Measurements from ENCODE around the gene PRIMPOL. TPM values are rescaled to one million over a fixed set of nuclear protein-coding genes. Genes with fewer than 3 reads are reported as not detected.
"Not testable (repeated sequence)": the region's sequence is repeated elsewhere in the genome, so short reads cannot be mapped to it uniquely, and the experiment has no call there.

The PRIMPOL gene, protein sequence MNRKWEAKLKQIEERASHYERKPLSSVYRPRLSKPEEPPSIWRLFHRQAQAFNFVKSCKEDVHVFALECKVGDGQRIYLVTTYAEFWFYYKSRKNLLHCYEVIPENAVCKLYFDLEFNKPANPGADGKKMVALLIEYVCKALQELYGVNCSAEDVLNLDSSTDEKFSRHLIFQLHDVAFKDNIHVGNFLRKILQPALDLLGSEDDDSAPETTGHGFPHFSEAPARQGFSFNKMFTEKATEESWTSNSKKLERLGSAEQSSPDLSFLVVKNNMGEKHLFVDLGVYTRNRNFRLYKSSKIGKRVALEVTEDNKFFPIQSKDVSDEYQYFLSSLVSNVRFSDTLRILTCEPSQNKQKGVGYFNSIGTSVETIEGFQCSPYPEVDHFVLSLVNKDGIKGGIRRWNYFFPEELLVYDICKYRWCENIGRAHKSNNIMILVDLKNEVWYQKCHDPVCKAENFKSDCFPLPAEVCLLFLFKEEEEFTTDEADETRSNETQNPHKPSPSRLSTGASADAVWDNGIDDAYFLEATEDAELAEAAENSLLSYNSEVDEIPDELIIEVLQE
- total RNA-seq = 29.3 TPM
- 10 to 100 TPM; 22.9 to 32.6 (median 25.2) TPM for polyA plus RNA-seq (ENCODE audit: insufficient read depth in 1 of 8, insufficient read length in 8 of 8, low replicate concordance in 1 of 8)
- long read RNA-seq, donor 1, partial matches to known transcripts = 0 of 4 reads
- long read RNA-seq, donor 1, other reads (novel, unspliced or antisense) = 0 of 4 reads
- long read RNA-seq, donor 2 = 0 reads
- long read RNA-seq, donor 3, partial matches to known transcripts = 0 of 7 reads
- long read RNA-seq, donor 3, other reads (novel, unspliced or antisense) = 0 of 7 reads
- long read RNA-seq, donor 4, partial matches to known transcripts = 0 of 2 reads
- long read RNA-seq, donor 4, other reads (novel, unspliced or antisense) = 0 of 2 reads
- long read RNA-seq, donor 5, partial matches to known transcripts = 0 of 8 reads
- long read RNA-seq, donor 5, other reads (novel, unspliced or antisense) = 0 of 8 reads
- long read RNA-seq, donor 6, partial matches to known transcripts = 0 of 9 reads
- long read RNA-seq, donor 6, other reads (novel, unspliced or antisense) = 0 of 9 reads
- long read RNA-seq, donor 7, partial matches to known transcripts = 0 of 7 reads
- long read RNA-seq, donor 7, other reads (novel, unspliced or antisense) = 0 of 7 reads
- long read RNA-seq, donor 8, partial matches to known transcripts = 5 of 19 reads
- long read RNA-seq, donor 8, other reads (novel, unspliced or antisense) = 10 of 19 reads
- long read RNA-seq, donor 9, partial matches to known transcripts = 0 of 2 reads
- long read RNA-seq, donor 9, other reads (novel, unspliced or antisense) = 0 of 2 reads
- long read RNA-seq, donor 10, transcript PRIMPOL-208 (3 exons, 498 nt) = major isoform, 8 of 33 reads
- long read RNA-seq, donor 10, partial matches to known transcripts = 17 of 33 reads
- long read RNA-seq, donor 10, other reads (novel, unspliced or antisense) = 0 of 33 reads
- long read RNA-seq, donor 11, partial matches to known transcripts = 0 of 4 reads
- long read RNA-seq, donor 11, other reads (novel, unspliced or antisense) = 0 of 4 reads

DNA sequence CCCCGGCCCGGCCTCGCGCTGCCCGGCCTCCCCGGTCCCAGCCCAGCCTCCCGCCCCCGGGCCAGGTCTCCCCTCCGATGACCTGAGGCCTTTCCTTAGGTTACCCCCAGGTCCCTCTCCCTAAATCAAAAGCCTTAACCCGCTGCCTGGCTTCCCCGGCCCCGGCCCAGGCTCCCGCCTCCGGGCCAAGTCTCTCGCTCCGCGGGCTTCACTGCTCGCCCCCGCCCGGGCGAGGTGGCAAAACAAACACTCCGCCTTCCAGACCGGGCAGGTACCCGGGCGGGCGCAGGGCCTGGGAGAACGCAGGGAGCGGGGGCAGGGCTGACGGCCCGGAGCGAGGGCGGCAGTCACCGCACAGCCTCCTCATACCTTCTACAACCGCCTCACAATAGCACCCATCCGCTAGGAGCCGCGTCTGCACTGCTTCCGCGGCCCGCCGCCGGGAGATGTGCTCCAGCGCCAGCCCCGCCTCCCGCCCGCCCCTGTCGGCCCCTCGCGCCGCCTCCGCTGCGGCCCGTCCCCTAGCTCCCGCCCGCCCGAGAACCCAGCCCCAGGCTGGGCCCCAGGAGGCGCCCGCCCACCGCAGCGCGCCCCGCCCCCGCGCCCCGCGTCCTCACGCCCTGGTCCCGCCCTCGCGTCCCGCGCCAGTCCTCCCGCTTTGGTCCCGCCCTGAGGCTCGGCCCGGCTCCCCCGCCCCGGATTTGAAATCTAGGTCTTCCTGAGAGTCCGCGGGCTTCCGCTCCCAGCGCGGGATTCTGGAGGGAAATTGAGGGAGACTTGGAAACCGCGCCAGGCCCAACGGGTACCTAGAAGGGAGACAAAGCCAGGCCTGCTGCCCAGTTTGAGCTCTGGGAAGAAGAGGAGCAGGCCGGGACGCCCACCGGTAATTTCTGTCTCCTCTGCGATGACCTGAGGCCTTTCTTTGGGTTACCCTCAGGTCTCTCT, at the start of gene PRIMPOL, which contains the start of gene CASP3:
Gene PRIMPOL (plus strand): TSS at position 713 of the 945 bp plus-strand sequence. CDS start 7,403 bp downstream, outside the sequence.
Gene CASP3 (minus strand): TSS at position 422 of the 945 bp plus-strand sequence. CDS start 10,994 bp downstream, outside the sequence.
- peaks cover 26% of the 10 kb centered on the region for H3K4me1 ChIP-seq (ENCODE audit: control insufficient read depth, insufficient read depth, low read length)
- H3K27me3 ChIP-seq (ENCODE audit: control insufficient read depth, insufficient read depth, low read length) = no peaks in the 10 kb centered on the region
- H3K4me3 ChIP-seq (ENCODE audit: low read length) = peak within 1 kb of the TSS; percentile 92
- peak; percentile 99 for DNase-seq
- peak within 1 kb of the TSS; percentile 97 for H3K27ac ChIP-seq (ENCODE audit: low read length)
- under 1% methylated on average over 89 of the region's 90 CpGs for WGBS (ENCODE audit: insufficient coverage)
- peaks cover 16% of the 10 kb centered on the region for H3K36me3 ChIP-seq (ENCODE audit: control insufficient read depth, insufficient read depth, low read length)
- H3K9me3 ChIP-seq (replicated peaks; ENCODE audit: control insufficient read depth, low read depth, low read length) = no peaks in the 10 kb centered on the region

DNA sequence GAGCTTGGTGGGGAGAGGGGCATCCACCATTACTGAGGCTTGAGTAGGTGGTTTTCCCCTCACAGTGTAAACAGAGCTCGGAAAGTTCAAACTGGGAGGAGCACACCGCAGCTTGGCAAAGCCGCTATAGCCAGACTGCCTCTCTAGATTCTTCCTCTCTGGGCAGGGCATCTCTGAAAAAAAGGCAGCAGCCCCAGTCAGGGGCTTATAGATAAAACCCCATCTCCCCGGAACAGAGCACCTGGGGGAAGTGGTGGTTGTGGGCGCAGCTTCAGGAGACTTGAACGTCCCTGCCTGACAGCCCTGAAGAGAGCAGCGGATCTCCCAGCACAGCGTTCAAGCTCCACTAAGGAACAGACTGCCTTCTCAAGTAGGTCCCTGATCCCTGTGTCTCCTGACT, 48.6 kb upstream of the PRIMPOL start:
- not testable (repeated sequence) for H3K27ac ChIP-seq (ENCODE audit: low read length); H3K36me3 ChIP-seq (ENCODE audit: control insufficient read depth, insufficient read depth, low read length); H3K27me3 ChIP-seq (ENCODE audit: control insufficient read depth, insufficient read depth, low read length); DNase-seq; H3K4me1 ChIP-seq (ENCODE audit: control insufficient read depth, insufficient read depth, low read length); H3K4me3 ChIP-seq (ENCODE audit: low read length); H3K9me3 ChIP-seq (replicated peaks; ENCODE audit: control insufficient read depth, low read depth, low read length)
- WGBS (ENCODE audit: insufficient coverage) = 86% methylated on average over 6 of the region's 8 CpGs

DNA sequence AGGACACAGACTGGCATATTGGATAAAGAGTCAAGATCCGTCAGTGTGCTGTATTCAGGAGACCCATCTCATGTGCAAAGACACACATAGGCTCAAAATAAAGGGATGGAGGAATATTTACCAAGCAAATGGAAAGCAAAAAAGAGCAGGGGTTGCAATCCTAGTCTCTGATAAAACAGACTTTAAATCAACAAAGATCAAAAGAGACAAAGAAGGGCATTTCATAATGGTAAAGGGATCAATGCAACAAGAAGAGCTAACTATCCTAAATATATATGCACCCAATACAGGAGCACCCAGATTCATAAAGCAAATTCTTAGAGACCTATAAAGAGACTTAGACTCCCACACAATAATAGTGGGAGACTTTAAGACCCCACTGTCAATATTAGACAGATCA, 46.7 kb upstream of the PRIMPOL start:
- WGBS (ENCODE audit: insufficient coverage) = no CpG with 5 or more reads among the region's 1 CpG
- not testable (repeated sequence) for H3K27ac ChIP-seq (ENCODE audit: low read length); H3K9me3 ChIP-seq (replicated peaks; ENCODE audit: control insufficient read depth, low read depth, low read length); H3K27me3 ChIP-seq (ENCODE audit: control insufficient read depth, insufficient read depth, low read length); H3K4me3 ChIP-seq (ENCODE audit: low read length); H3K4me1 ChIP-seq (ENCODE audit: control insufficient read depth, insufficient read depth, low read length); H3K36me3 ChIP-seq (ENCODE audit: control insufficient read depth, insufficient read depth, low read length); DNase-seq

DNA sequence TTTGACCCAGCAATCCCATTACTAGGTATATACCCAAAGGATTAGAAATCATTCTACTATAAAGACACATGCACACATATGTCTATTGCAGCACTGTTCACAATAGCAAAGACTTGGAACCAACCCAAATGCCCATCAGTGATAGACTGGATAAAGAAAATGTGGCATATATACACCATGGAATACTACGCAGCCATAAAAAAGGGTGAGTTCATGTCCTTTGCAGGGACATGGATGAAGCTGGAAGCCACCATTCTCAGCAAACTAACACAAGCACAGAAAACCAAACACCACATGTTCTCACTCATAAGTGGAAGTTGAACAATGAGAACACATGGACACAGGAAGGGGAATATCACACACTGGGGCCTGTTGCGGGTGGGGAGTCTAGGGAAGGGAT, 42.1 kb upstream of the PRIMPOL start:
- not testable (repeated sequence) for H3K4me3 ChIP-seq (ENCODE audit: low read length); H3K4me1 ChIP-seq (ENCODE audit: control insufficient read depth, insufficient read depth, low read length); H3K36me3 ChIP-seq (ENCODE audit: control insufficient read depth, insufficient read depth, low read length); H3K9me3 ChIP-seq (replicated peaks; ENCODE audit: control insufficient read depth, low read depth, low read length); H3K27ac ChIP-seq (ENCODE audit: low read length); DNase-seq; H3K27me3 ChIP-seq (ENCODE audit: control insufficient read depth, insufficient read depth, low read length)
- no CpG with 5 or more reads among the region's 2 CpGs for WGBS (ENCODE audit: insufficient coverage)

DNA sequence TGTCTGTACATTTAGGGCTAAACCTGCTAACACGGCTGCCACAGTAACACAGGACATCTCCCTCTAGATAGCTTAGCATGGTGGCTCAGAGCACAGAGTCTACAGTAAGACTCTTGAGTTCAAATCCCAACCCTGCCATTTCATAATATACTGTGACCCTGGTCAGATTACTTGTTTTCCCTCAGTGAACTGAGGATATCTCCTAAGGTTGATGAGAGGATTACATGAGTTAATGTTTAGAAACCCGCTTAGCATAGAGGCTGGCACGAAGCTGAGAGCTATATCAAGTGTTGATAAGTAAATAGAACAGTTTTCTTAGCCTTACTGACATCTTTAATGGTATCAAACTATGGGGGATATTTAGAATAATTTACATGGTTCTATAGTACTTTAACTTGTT, 37.5 kb upstream of the PRIMPOL start:
- no peaks in the 10 kb centered on the region for H3K4me1 ChIP-seq (ENCODE audit: control insufficient read depth, insufficient read depth, low read length)
- H3K9me3 ChIP-seq (replicated peaks; ENCODE audit: control insufficient read depth, low read depth, low read length) = peaks cover 5% of the 10 kb centered on the region
- DNase-seq = no peak
- no peak overlapping the region for H3K27ac ChIP-seq (ENCODE audit: low read length)
- no peak overlapping the region for H3K4me3 ChIP-seq (ENCODE audit: low read length)
- WGBS (ENCODE audit: insufficient coverage) = no CpG with 5 or more reads among the region's 3 CpGs
- no peaks in the 10 kb centered on the region for H3K36me3 ChIP-seq (ENCODE audit: control insufficient read depth, insufficient read depth, low read length)
- H3K27me3 ChIP-seq (ENCODE audit: control insufficient read depth, insufficient read depth, low read length) = no peaks in the 10 kb centered on the region

DNA sequence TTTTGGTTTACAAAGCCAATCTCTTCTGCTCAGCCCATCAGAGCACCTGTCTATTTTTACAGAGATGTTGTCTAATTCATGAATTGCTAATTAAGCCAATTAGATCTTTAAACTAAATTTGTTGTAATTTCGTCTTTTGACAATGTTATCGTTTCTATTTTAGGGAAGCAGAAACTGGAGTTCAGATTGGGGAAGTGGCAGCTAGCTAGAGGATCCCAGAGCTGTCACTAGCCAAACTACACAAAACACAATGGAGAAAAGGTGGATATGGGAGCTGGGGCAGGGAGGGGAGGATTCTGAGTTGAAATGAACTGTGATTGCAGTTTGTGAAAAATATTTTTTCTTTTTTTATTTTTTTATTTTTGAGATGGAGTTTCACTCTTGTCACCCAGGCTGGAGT, 36.1 kb upstream of the PRIMPOL start:
- Histone ChIP-seq H3K36me3 (ENCODE audit: control insufficient read depth, insufficient read depth, low read length) (no peaks in the 10 kb centered on the region), H3K4me1 (ENCODE audit: control insufficient read depth, insufficient read depth, low read length) (no peaks in the 10 kb centered on the region), H3K9me3 (replicated peaks; ENCODE audit: control insufficient read depth, low read depth, low read length) (peaks cover 5% of the 10 kb centered on the region), H3K4me3 (ENCODE audit: low read length) (no peak overlapping the region), H3K27me3 (ENCODE audit: control insufficient read depth, insufficient read depth, low read length) (no peaks in the 10 kb centered on the region), H3K27ac (ENCODE audit: low read length) (no peak overlapping the region)
- no peak for DNase-seq
- WGBS (ENCODE audit: insufficient coverage) = no CpG with 5 or more reads among the region's 2 CpGs

DNA sequence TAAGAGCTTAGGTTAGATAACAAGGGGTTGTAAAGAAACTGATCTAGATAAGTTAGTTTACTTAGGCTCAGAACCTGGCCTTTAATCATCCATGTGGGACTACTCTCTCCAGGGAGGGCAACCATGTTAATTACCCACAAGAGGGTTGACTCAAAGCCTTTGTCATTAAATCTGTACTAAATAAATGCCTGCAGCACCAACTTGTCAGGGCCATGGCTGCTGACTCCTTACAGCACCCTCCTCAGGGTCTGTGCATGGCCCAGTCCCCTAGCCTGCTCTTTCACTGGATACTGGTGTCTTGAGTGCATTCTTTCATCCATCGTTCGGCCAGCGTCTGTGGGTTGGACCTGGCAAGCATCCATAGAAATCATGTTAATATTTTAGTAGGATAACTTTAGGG, 35.0 kb upstream of the PRIMPOL start:
- WGBS (ENCODE audit: insufficient coverage) = no CpG with 5 or more reads among the region's 3 CpGs

DNA sequence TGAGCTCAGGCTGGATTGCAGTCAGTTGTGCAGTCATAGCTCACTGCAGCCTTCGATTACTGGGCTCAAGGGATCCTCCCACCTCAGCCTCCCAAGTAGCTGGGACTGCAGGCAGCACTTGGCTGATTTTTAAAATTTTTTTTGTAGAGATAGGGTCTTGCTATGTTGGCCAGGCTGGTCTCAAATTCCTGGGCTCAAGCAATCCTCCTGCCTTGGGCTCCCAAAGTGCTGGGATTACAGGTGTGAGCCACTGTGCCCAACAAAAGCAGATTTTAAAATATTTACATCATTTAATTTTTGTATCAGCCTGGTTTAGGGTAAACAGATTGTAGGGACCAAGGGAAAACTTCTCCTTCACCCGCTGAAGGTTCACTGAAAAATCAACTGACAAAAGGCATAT, 33.4 kb upstream of the PRIMPOL start:
- not testable (repeated sequence) for H3K4me3 ChIP-seq (ENCODE audit: low read length); H3K27me3 ChIP-seq (ENCODE audit: control insufficient read depth, insufficient read depth, low read length); H3K36me3 ChIP-seq (ENCODE audit: control insufficient read depth, insufficient read depth, low read length); H3K9me3 ChIP-seq (replicated peaks; ENCODE audit: control insufficient read depth, low read depth, low read length); H3K4me1 ChIP-seq (ENCODE audit: control insufficient read depth, insufficient read depth, low read length); DNase-seq; H3K27ac ChIP-seq (ENCODE audit: low read length)
- 50% methylated on average over 1 of the region's 2 CpGs for WGBS (ENCODE audit: insufficient coverage)

More for the DNA sequence above, 35.0 kb upstream of the PRIMPOL start:
- Histone ChIP-seq H3K27me3 (ENCODE audit: control insufficient read depth, insufficient read depth, low read length) (no peaks in the 10 kb centered on the region), H3K9me3 (replicated peaks; ENCODE audit: control insufficient read depth, low read depth, low read length) (peaks cover 5% of the 10 kb centered on the region), H3K4me3 (ENCODE audit: low read length) (no peak overlapping the region), H3K27ac (ENCODE audit: low read length) (no peak overlapping the region), H3K4me1 (ENCODE audit: control insufficient read depth, insufficient read depth, low read length) (no peaks in the 10 kb centered on the region), H3K36me3 (ENCODE audit: control insufficient read depth, insufficient read depth, low read length) (no peaks in the 10 kb centered on the region)
- no peak for DNase-seq

Measured in muscle of leg (tissue), 16 donors.